NCI-H446 treated with DMSO at 0.1 percent for 48 hours (cell line): ENCODE measurements around the gene FARP1.
"Not testable (repeated sequence)": the region's sequence is repeated elsewhere in the genome, so short reads cannot be mapped to it uniquely, and the experiment has no call there.

Experiments
- DNase-seq: peaks from one replicate; lab custom pipeline; 2025; lab: John Stamatoyannopoulos, UW

The FARP1 gene

GRCh38 chr13:98263841-98264240, 120.9 kb downstream of the FARP1 start:
- no peak for DNase-seq

- no peak for DNase-seq
Observed at GRCh38 chr13:98264877-98265276, 122.0 kb downstream of the FARP1 start.

- DNase-seq, result no peak
Observed at GRCh38 chr13:98265692-98266551, 123.0 kb downstream of the FARP1 start.

- DNase-seq, result no peak
Observed at GRCh38 chr13:98267080-98267912, 124.4 kb downstream of the FARP1 start.

GRCh38 chr13:98269386-98269785, 126.5 kb downstream of the FARP1 start:
- DNase-seq, result no peak

- DNase-seq, result no peak
Observed at GRCh38 chr13:98270819-98271218, 127.9 kb downstream of the FARP1 start.

- DNase-seq, result not testable (repeated sequence)
Observed at GRCh38 chr13:98271646-98272045, 128.8 kb downstream of the FARP1 start.

- no peak for DNase-seq
Observed at GRCh38 chr13:98272549-98272948, 129.7 kb downstream of the FARP1 start.

- no peak for DNase-seq
Observed at GRCh38 chr13:98273067-98273823, 130.4 kb downstream of the FARP1 start.

- DNase-seq, result no peak
Observed at GRCh38 chr13:98273824-98274742, 131.2 kb downstream of the FARP1 start.

GRCh38 chr13:98274921-98275487, 132.1 kb downstream of the FARP1 start:
- DNase-seq, result no peak

- no peak for DNase-seq
Observed at GRCh38 chr13:98275681-98276171, 132.8 kb downstream of the FARP1 start.

GRCh38 chr13:98276486-98276885, 133.6 kb downstream of the FARP1 start:
- no peak for DNase-seq

- DNase-seq, result no peak
Observed at GRCh38 chr13:98278068-98278724, 135.3 kb downstream of the FARP1 start.

- DNase-seq, result no peak
Observed at GRCh38 chr13:98279473-98280175, 136.7 kb downstream of the FARP1 start.

GRCh38 chr13:98280176-98280510, 137.2 kb downstream of the FARP1 start:
- DNase-seq, result no peak

- no peak for DNase-seq
Observed at GRCh38 chr13:98284679-98285078, 141.8 kb downstream of the FARP1 start.

GRCh38 chr13:98285317-98285716, 142.4 kb downstream of the FARP1 start:
- DNase-seq, result no peak

GRCh38 chr13:98285852-98286594, 143.1 kb downstream of the FARP1 start:
- no peak for DNase-seq
